Fibroblast of skin of scalp (primary cell): ENCODE results near the gene VRTN.
"Not testable (repeated sequence)": the region's sequence is repeated elsewhere in the genome, so short reads cannot be mapped to it uniquely, and the experiment has no call there.

Source experiments
- DNase-seq: peaks from one replicate; pipeline ENCODE4 v3.0.0-alpha.2; 2013

Gene VRTN

GRCh38 chr14:74350211-74350927 is 2.1 kb downstream of the VRTN start:
- DNase-seq: no peak

- no peak for DNase-seq
Observed at GRCh38 chr14:74350928-74351323, 2.7 kb downstream of the VRTN start.

GRCh38 chr14:74356892-74357575 is 8.8 kb downstream of the VRTN start:
- no peak for DNase-seq

GRCh38 chr14:74357585-74357984 is 9.3 kb downstream of the VRTN start:
- DNase-seq: no peak

GRCh38 chr14:74358176-74358829 is 10.0 kb downstream of the VRTN start:
- no peak for DNase-seq

GRCh38 chr14:74360163-74360562 is 11.9 kb downstream of the VRTN start:
- no peak for DNase-seq

- DNase-seq: peak; percentile 75
Observed at GRCh38 chr14:74362361-74362915, 14.2 kb downstream of the VRTN start.

- no peak for DNase-seq
Observed at GRCh38 chr14:74364271-74364880, 16.1 kb downstream of the VRTN start.

GRCh38 chr14:74368026-74368425 is 19.8 kb downstream of the VRTN start:
- DNase-seq: no peak

GRCh38 chr14:74368441-74368840 is 20.2 kb downstream of the VRTN start:
- DNase-seq: no peak

GRCh38 chr14:74377976-74378690 is 29.9 kb downstream of the VRTN start:
- no peak for DNase-seq

- DNase-seq: no peak
Observed at GRCh38 chr14:74380172-74380571, 31.9 kb downstream of the VRTN start.

GRCh38 chr14:74380845-74381244 is 32.6 kb downstream of the VRTN start:
- no peak for DNase-seq

- DNase-seq: not testable (repeated sequence)
Observed at GRCh38 chr14:74381571-74381970, 33.3 kb downstream of the VRTN start.

GRCh38 chr14:74382231-74382630 is 34.0 kb downstream of the VRTN start:
- DNase-seq: no peak

- no peak for DNase-seq
Observed at GRCh38 chr14:74389980-74390379, 41.7 kb downstream of the VRTN start.

- DNase-seq: not testable (repeated sequence)
Observed at GRCh38 chr14:74390505-74390904, 42.2 kb downstream of the VRTN start.

GRCh38 chr14:74391479-74391878 is 43.2 kb downstream of the VRTN start:
- DNase-seq: no peak

GRCh38 chr14:74392616-74393570 is 44.6 kb downstream of the VRTN start:
- no peak for DNase-seq

- no peak for DNase-seq
Observed at GRCh38 chr14:74394549-74394948, 46.3 kb downstream of the VRTN start.

- no peak for DNase-seq
Observed at GRCh38 chr14:74395094-74395493, 46.8 kb downstream of the VRTN start.
